ENCODE measurements around the gene SNTG2. TPM values are rescaled to one million over a fixed set of nuclear protein-coding genes. Genes with fewer than 3 reads are reported as not detected.

The SNTG2 gene
- total RNA-seq, 4 donors from 2014 or later, result 3.3 to 7.4 (median 4.5) TPM

GRCh38 chr2:1278125-1278524 lies 327.5 kb downstream of the SNTG2 start:
- peaks cover 0 to 29% (median 4%) of the 10 kb centered on the region in 4 donors for H3K27me3 ChIP-seq
- DNase-seq (ENCODE audit: extremely low spot score), result peak; percentile 60
- H3K4me3 ChIP-seq, result no peak overlapping the region
- H3K27ac ChIP-seq (replicated peaks in 1 of 4), result no peak overlapping the region
- 87% methylated on average over 4 of the region's 4 CpGs for WGBS
- TF ChIP-seq POLR2AphosphoS5 (IDR thresholded peaks at IDR 0.05) (no peak), EP300 (IDR thresholded peaks at IDR 0.05) (no peak), CTCF (IDR thresholded peaks at IDR 0.05) (no peak), POLR2A (IDR thresholded peaks at IDR 0.05; ENCODE audit: low read depth) (no peak)
- intact Hi-C loops (cut with DNase I), result no loop called here
- H3K36me3 ChIP-seq, result no peaks in the 10 kb centered on the region
- peaks cover 0 to 14% (median 11%) of the 10 kb centered on the region in 4 donors for H3K4me1 ChIP-seq
- peaks cover 0 to 23% (median 4%) of the 10 kb centered on the region in 4 donors for H3K9me3 ChIP-seq

- Histone ChIP-seq H3K27ac (replicated peaks in 1 of 4) (no peak overlapping the region), H3K4me1 (peaks cover 0 to 14% (median 11%) of the 10 kb centered on the region in 4 donors), H3K4me3 (no peak overlapping the region), H3K9me3 (peaks cover 0 to 23% (median 4%) of the 10 kb centered on the region in 4 donors), H3K36me3 (no peaks in the 10 kb centered on the region), H3K27me3 (peaks cover 0 to 37% (median 7%) of the 10 kb centered on the region in 4 donors)
- TF ChIP-seq CTCF (IDR thresholded peaks at IDR 0.05) (no peak), POLR2AphosphoS5 (IDR thresholded peaks at IDR 0.05) (no peak), POLR2A (IDR thresholded peaks at IDR 0.05; ENCODE audit: low read depth) (no peak), EP300 (IDR thresholded peaks at IDR 0.05) (no peak)
- intact Hi-C loops (cut with DNase I), result no loop called here
- peak; percentile 92 for DNase-seq (ENCODE audit: extremely low spot score)
- 87% methylated on average over 27 of the region's 27 CpGs for WGBS
Measured at GRCh38 chr2:1278861-1279260, 328.2 kb downstream of the SNTG2 start.

- DNase-seq (ENCODE audit: extremely low spot score), result peak; percentile 72
- no peak overlapping the region for H3K4me3 ChIP-seq
- WGBS, result 41% methylated on average over 21 of the region's 22 CpGs
- H3K4me1 ChIP-seq, result peaks cover 0 to 14% (median 11%) of the 10 kb centered on the region in 4 donors
- H3K27ac ChIP-seq (replicated peaks in 1 of 4), result no peak overlapping the region
- no peak for TF ChIP-seq EP300 (IDR thresholded peaks at IDR 0.05)
- no peaks in the 10 kb centered on the region for H3K36me3 ChIP-seq
- no peaks in the 10 kb centered on the region for H3K9me3 ChIP-seq
- H3K27me3 ChIP-seq, result peaks cover 0 to 55% (median 7%) of the 10 kb centered on the region in 4 donors
- intact Hi-C loops (cut with DNase I), result no loop called here
Measured at GRCh38 chr2:1282552-1282951, 331.9 kb downstream of the SNTG2 start.

- 76% methylated on average over 21 of the region's 21 CpGs for WGBS
- TF ChIP-seq CTCF (IDR thresholded peaks at IDR 0.05) (no peak), POLR2AphosphoS5 (IDR thresholded peaks at IDR 0.05) (no peak), POLR2A (IDR thresholded peaks at IDR 0.05; ENCODE audit: low read depth) (no peak), EP300 (IDR thresholded peaks at IDR 0.05) (no peak)
- Histone ChIP-seq H3K27ac (replicated peaks in 1 of 4) (no peak overlapping the region), H3K9me3 (no peaks in the 10 kb centered on the region), H3K4me3 (no peak overlapping the region), H3K4me1 (peaks cover 0 to 14% (median 11%) of the 10 kb centered on the region in 4 donors), H3K27me3 (peaks cover 0 to 55% (median 7%) of the 10 kb centered on the region in 4 donors), H3K36me3 (no peaks in the 10 kb centered on the region)
- intact Hi-C loops (cut with DNase I), result no loop called here
- DNase-seq (ENCODE audit: extremely low spot score), result peak; percentile 85
Measured at GRCh38 chr2:1283020-1283801, 332.6 kb downstream of the SNTG2 start.

GRCh38 chr2:1283871-1284270 lies 333.2 kb downstream of the SNTG2 start:
- H3K9me3 ChIP-seq, result no peaks in the 10 kb centered on the region
- intact Hi-C loops (cut with DNase I), result no loop called here
- WGBS, result 55% methylated on average over 10 of the region's 10 CpGs
- H3K27me3 ChIP-seq, result peaks cover 0 to 54% (median 7%) of the 10 kb centered on the region in 4 donors
- H3K4me3 ChIP-seq, result no peak overlapping the region
- no peak overlapping the region for H3K27ac ChIP-seq (replicated peaks in 1 of 4)
- peaks cover 0 to 14% (median 11%) of the 10 kb centered on the region in 4 donors for H3K4me1 ChIP-seq
- peak; percentile 78 for DNase-seq (ENCODE audit: extremely low spot score)
- TF ChIP-seq POLR2AphosphoS5 (IDR thresholded peaks at IDR 0.05) (no peak), POLR2A (IDR thresholded peaks at IDR 0.05; ENCODE audit: low read depth) (no peak), EP300 (IDR thresholded peaks at IDR 0.05) (no peak), CTCF (IDR thresholded peaks at IDR 0.05) (no peak)
- H3K36me3 ChIP-seq, result no peaks in the 10 kb centered on the region

Measured in esophagus muscularis mucosa (tissue), 4 donors.